Measurements from ENCODE around the gene STOX2. TPM values are rescaled to one million over a fixed set of nuclear protein-coding genes. Genes with fewer than 3 reads are reported as not detected.

STOX2 gene
- total and polyA plus RNA-seq, 10 of the 15 experiments (the other 5 are each of a cell fraction or from before 2014, with no cell fraction given): 0.01 to 1.2 (median 0.18) TPM; not detected in 4

- no peak for TF ChIP-seq ZBTB11 (CRISPR knock-in tag; IDR thresholded peaks at IDR 0.05)
These were observed 48.1 kb upstream of the STOX2 start (continued) for GRCh38 chr4:183857040-183857439.

- no peak overlapping the region for H3K4me2 ChIP-seq (ENCODE audit: control insufficient read depth, insufficient read depth)
- ATAC-seq (no peak), FAIRE-seq (no peak), DNase-seq (ENCODE audit: low read depth, low spot score) (no peak)
- in situ Hi-C loops (cut with MboI): no loop called here
- no peaks in the 10 kb centered on the region for H4K20me1 ChIP-seq (ENCODE audit: control insufficient read depth, insufficient read depth)
- H3K36me3 ChIP-seq (ENCODE audit: control insufficient read depth in 2 of 2, insufficient read depth in 2 of 2, low read length in 1 of 2): no peaks in the 10 kb centered on the region
- no peak overlapping the region for H3K9ac ChIP-seq (ENCODE audit: control insufficient read depth, insufficient read depth, low read length)
- H3K79me2 ChIP-seq (ENCODE audit: control insufficient read depth, insufficient read depth, low read length): no peaks in the 10 kb centered on the region
- ChIA-PET POLR2A (no interaction called here), SMC1A (ENCODE audit: uncharacterized antibody, unreplicated experiment) (interaction anchor here (1.3 kb wide), 1 partner anchor 12 kb away, joined by 4 read pairs; no protein-coding TSS in a partner anchor), CTCF (no interaction called here), RAD21 (ENCODE audit: unreplicated experiment) (no interaction called here)
- intact Hi-C loops (cut with micrococcal nuclease; ENCODE audit: unreplicated experiment): no loop called here
- no peak overlapping the region for H2AFZ ChIP-seq (ENCODE audit: control insufficient read depth, low read depth, low read length)
- 45% methylated on average over 14 of the region's 14 CpGs for WGBS (ENCODE audit: insufficient coverage, insufficient replicate concordance, low lambda C conversion rate, missing lambda C conversion rate)
- no peak overlapping the region for H3K27ac ChIP-seq (ENCODE audit: control insufficient read depth, insufficient read depth)
- no peaks in the 10 kb centered on the region for H3K4me1 ChIP-seq (ENCODE audit: control insufficient read depth, insufficient read depth, low read length)
- peaks cover 2% of the 10 kb centered on the region in 2 experiments; a peak in 2 of 4 replicates for H3K27me3 ChIP-seq (replicated peaks in 1 of 2; ENCODE audit: control insufficient read depth in 2 of 2, insufficient read depth in 2 of 2, low read length in 1 of 2)
- H3K9me3 ChIP-seq (replicated peaks; ENCODE audit: control insufficient read depth, insufficient read depth, low read length): no peaks in the 10 kb centered on the region
- no TSS peak for BruUV-seq (replicated peaks)
- H3K4me3 ChIP-seq: no peak overlapping the region
- TF ChIP-seq SPI1 (IDR thresholded peaks at IDR 0.05; ENCODE audit: borderline replicate concordance, insufficient read depth, low read depth, low read length) (no peak), IKZF2 (IDR thresholded peaks at IDR 0.05) (no peak), YBX1 (IDR thresholded peaks at IDR 0.05) (no peak), RAD21 (IDR thresholded peaks at IDR 0.05; ENCODE audit: insufficient read depth, low read depth, low read length) (no peak), ZBED1 (IDR thresholded peaks at IDR 0.05; ENCODE audit: borderline replicate concordance) (no peak), NRF1 (conservative IDR thresholded peaks at IDR 0.05; ENCODE audit: low read depth, low read length) (no peak), CREB1 (IDR thresholded peaks at IDR 0.05; ENCODE audit: low read depth) (no peak), ZNF687 (IDR thresholded peaks at IDR 0.05) (no peak), JUND (IDR thresholded peaks at IDR 0.05; ENCODE audit: low read depth, low read length) (no peak), PML (IDR thresholded peaks at IDR 0.05; ENCODE audit: low read length) (no peak), ATF2 (IDR thresholded peaks at IDR 0.05; ENCODE audit: low read length) (no peak), RB1 (IDR thresholded peaks at IDR 0.05; ENCODE audit: borderline replicate concordance) (no peak)
These were observed 47.0 kb upstream of the STOX2 start for GRCh38 chr4:183858011-183858615.

Measured in GM12878 (cell line).